BE2C (cell line): ENCODE results near the gene TOM1.

Source experiments
- DNase-seq: peaks from one replicate; pipeline ENCODE4 v3.0.0-alpha.2; 2020
- H3K27me3 ChIP-seq: fragments of 250-450 bp; sonication (Bioruptor Pico); 2 replicates; pipeline ENCODE4 v1.5.1; 2020; ENCODE audit warnings: mild to moderate bottlenecking
- H3K36me3 ChIP-seq: fragments of 250-450 bp; sonication (Bioruptor Pico); 2 replicates; pipeline ENCODE4 v1.5.1; 2020; ENCODE audit warnings: mild to moderate bottlenecking
- H3K4me1 ChIP-seq: fragments of 250-450 bp; sonication (Bioruptor Pico); 2 replicates; pipeline ENCODE4 v1.5.1; 2020
- H3K4me3 ChIP-seq: 2 replicates; pipeline ENCODE4 v1.5.1; 2011; ENCODE audit warnings: low read depth, low read length
- H3K9me3 ChIP-seq: fragments of 250-450 bp; sonication (Bioruptor Pico); 2 replicates; pipeline ENCODE4 v1.5.1; 2020
- CTCF ChIP-seq: IDR thresholded peaks from 2 replicates; pipeline ENCODE4 v1.5.1; 2012; ENCODE audit warnings: mild to moderate bottlenecking, low read depth, low read length

The TOM1 gene

DNA sequence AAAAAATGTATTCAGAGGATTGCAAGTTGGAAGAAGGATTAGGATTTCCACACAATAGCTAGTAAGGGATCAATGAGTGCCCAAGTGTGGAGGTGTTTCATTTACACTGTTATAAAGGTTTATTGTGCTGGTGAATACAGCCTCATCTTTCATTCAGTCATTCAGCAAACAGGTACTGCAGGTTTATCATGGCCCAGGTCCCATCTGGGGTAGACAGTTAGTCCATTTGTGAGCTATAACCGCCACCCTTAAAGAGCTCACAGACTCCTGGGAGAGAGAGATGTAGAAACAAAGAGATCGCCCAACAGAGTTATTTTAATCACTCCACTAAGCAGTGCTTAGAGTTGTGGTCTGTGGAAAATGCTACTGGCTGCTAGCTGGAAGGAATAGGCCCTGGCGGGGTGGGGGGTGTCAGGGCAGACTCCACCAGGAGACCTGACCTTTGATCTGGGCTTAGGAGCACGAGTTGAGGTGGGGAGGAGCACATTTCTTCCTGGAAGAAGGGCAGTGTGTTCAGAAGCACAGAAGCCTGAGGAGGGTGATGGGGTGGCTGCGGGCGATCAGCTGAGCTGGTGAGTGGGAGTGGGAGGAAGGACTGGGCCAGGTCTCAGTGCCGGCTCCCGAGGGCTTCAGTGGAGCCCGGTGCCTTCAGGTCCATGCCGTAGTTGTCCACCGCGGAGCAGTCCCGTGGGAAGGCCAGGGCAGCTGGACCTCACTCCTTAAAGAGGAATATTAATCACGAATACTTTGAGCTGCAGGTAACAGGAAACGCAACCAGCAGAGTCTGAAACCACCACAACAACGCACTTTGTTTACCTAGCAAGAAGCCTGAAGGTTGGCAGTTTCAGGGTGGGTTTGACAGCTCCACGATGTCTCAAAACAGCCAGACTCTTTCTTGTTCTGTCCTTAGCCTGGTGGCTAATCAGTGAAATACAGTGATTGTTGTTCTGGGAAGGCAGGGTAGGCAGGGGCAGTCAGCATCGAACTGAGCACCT, 11.2 kb downstream of the TOM1 start:
- TF ChIP-seq CTCF: no peak
- Histone ChIP-seq H3K4me1 (peaks cover 10% of the 10 kb centered on the region), H3K4me3 (no peak overlapping the region), H3K36me3 (no peaks in the 10 kb centered on the region), H3K9me3 (no peaks in the 10 kb centered on the region), H3K27me3 (no peaks in the 10 kb centered on the region)
- DNase-seq: no peak

- no peak for DNase-seq
- H3K27me3 ChIP-seq: no peaks in the 10 kb centered on the region
- no peaks in the 10 kb centered on the region for H3K9me3 ChIP-seq
- peaks cover 16% of the 10 kb centered on the region for H3K4me1 ChIP-seq
- H3K36me3 ChIP-seq: no peaks in the 10 kb centered on the region
- TF ChIP-seq CTCF: no peak
- H3K4me3 ChIP-seq: no peak overlapping the region
Measured at GRCh38 chr22:35311551-35311999, 11.9 kb downstream of the TOM1 start.

- Histone ChIP-seq H3K4me1 (peaks cover 16% of the 10 kb centered on the region), H3K4me3 (no peak overlapping the region)
- no peak for DNase-seq
Measured at GRCh38 chr22:35312198-35313059, 12.7 kb downstream of the TOM1 start.

DNA sequence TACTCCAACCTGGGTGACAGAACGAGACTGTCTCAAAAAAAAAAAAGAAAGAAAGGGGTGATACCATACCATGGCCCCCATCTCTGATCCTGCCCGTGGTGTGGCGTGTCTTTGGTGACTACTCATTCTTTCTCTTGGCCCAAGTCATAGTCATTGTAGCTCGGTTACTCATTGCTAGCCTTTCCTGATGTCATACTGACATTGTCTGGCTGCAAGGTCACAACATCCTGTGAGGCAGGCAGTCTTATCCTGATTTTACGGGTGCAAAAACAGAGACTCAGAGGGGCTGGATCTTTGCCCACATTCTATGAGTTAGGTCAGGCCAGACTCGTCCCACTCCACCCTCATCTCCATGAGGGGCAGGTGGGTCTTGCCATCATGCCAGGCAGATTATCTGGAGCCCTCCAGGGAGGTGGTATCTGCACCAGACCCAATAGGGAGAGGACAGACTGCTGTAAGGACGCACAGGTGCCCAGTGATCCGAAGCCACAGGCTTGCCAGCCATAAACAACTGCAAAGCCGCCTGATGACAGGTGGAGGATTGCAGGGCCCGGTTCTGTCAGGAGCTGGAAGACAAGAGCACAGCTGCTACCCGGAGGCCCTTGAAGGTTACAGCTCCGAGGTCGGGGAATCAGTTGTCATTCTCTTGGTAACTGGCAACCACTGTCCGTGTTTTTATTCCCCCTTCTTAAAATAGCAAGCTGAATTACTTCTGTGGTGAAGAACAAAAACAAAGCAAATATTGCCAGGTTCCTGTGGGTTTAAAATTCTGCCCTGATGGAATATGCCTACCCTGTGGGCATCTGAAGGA, 13.8 kb downstream of the TOM1 start:
- Histone ChIP-seq H3K27me3 (no peaks in the 10 kb centered on the region), H3K4me1 (peaks cover 16% of the 10 kb centered on the region), H3K4me3 (no peak overlapping the region), H3K36me3 (no peaks in the 10 kb centered on the region), H3K9me3 (no peaks in the 10 kb centered on the region)
- peak; percentile 46 for DNase-seq
- no peak for TF ChIP-seq CTCF

More at GRCh38 chr22:35312198-35313059, 12.7 kb downstream of the TOM1 start:
- H3K36me3 ChIP-seq: no peaks in the 10 kb centered on the region
- TF ChIP-seq CTCF: no peak
- H3K27me3 ChIP-seq: no peaks in the 10 kb centered on the region
- no peaks in the 10 kb centered on the region for H3K9me3 ChIP-seq

DNA sequence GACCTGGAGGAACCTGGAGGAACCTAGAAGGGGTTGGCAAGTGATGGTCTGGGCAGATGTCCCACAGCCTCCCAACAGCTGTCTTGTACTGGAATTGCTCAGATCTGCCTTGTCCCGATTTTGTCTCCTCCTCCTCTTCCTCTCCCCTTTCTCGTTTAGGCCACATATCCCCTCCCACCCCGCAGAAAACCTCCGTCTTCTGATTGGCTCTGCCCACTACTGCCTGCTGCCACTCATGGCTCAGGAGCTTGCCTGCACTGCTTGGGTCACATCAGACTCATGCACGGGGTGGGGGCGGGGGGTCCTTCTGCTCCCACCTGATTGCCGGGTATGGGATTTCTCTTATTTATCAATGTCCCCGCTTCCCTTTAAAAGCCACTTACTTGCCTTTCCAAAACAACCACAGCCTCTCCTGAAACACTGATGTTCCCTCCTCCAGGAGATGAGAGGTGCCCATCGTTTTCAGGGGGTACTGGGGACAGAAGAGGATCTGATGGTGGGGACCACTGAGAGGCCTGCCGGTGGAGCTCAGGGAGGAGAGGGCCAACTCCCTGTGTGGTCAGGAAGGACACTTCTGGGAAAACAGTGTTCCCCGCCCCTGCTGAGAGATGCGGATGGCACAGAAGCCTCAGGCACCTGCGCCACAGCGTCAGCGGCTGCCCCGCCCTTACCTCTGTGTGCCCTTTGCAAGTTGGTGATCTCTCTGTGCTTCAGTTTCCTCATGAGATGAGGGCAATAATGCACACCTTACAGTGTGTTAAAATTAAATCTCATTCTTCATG, 14.7 kb downstream of the TOM1 start:
- H3K27me3 ChIP-seq: no peaks in the 10 kb centered on the region
- no peak for DNase-seq
- H3K36me3 ChIP-seq: peaks cover 2% of the 10 kb centered on the region; the same call in 1 of the 2 replicates
- H3K4me3 ChIP-seq: no peak overlapping the region
- H3K4me1 ChIP-seq: peaks cover 16% of the 10 kb centered on the region
- H3K9me3 ChIP-seq: no peaks in the 10 kb centered on the region
- no peak for TF ChIP-seq CTCF
